HG02885 (cell line): ENCODE measurements around the gene CYP1A2.
"Not testable (repeated sequence)": the region's sequence is repeated elsewhere in the genome, so short reads cannot be mapped to it uniquely, and the experiment has no call there.

ENCODE experiments used
- ATAC-seq: cut with Tn5 transposase; IDR thresholded peaks from one replicate; pipeline ENCODE4 v1.9.1; 2021; ENCODE audit warnings: mild to moderate bottlenecking; ENCODE audit not compliant: unreplicated experiment, poor library complexity

CYP1A2 gene, protein sequence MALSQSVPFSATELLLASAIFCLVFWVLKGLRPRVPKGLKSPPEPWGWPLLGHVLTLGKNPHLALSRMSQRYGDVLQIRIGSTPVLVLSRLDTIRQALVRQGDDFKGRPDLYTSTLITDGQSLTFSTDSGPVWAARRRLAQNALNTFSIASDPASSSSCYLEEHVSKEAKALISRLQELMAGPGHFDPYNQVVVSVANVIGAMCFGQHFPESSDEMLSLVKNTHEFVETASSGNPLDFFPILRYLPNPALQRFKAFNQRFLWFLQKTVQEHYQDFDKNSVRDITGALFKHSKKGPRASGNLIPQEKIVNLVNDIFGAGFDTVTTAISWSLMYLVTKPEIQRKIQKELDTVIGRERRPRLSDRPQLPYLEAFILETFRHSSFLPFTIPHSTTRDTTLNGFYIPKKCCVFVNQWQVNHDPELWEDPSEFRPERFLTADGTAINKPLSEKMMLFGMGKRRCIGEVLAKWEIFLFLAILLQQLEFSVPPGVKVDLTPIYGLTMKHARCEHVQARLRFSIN

GRCh38 chr15:74748322-74748946 lies at the start of gene CYP1A2:
Gene CYP1A2, plus strand, starts transcription at chr15:74748845. Its CDS starts 894 bp downstream, at chr15:74749739.
- no peak for ATAC-seq

- no peak for ATAC-seq
These were observed 39.6 kb upstream of the CYP1A2 start for GRCh38 chr15:74709011-74709410.

DNA sequence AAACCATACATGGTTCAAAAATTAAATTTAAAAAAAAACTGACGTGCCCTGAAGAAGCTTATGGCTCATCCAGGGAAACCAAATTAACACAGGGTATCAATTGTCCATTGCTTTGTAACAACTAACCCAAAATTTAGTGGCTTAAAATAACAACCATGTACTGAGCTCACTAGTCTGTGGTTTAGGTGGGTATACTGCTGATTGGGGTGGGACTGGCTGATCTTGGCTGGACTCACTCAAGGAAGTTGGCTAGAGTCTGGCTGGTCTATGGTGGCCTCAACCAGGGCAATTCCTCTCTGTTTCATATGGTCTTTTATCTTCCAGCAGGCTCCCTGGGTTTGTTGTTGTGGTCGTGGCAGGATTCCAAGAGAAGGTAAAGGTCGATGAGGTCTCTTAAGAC lies 38.8 kb upstream of the CYP1A2 start:
- no peak for ATAC-seq

DNA sequence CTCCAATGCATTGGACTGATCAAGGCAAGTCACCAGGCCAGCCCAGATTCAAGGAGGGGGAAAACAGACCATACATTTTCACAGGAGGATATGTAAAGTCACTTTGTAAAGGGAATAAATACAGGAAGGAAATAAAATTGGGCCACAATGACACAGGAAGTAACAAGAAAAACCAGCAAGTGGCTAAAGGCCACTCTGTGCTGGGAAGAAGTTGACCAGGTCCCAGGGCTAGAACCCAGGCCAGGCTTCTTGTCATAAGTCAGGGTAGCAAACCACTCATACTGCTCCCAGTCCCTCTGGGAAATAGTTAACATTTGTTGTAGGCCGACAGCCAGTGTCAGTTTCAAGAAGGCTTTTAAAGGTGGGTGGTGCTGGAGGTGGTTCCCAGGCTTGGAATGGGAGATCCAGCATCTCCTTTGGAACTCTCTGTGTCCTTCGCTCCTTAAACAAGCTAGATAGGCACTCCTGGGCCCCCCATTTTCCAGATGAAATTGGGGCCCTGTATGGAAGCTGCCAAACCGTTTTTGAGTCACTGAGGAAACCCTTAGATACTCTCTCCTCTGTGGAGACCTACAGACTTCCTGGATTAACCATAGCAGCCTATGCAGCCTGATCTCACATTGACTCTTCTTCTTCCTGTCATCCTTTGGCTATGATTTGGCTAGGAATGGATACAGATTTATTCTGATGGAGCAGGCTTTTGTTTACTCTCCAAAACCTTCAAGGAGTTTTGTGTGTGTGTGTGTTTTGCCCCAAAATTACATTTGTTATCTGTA lies 38.1 kb upstream of the CYP1A2 start:
- no peak for ATAC-seq

DNA sequence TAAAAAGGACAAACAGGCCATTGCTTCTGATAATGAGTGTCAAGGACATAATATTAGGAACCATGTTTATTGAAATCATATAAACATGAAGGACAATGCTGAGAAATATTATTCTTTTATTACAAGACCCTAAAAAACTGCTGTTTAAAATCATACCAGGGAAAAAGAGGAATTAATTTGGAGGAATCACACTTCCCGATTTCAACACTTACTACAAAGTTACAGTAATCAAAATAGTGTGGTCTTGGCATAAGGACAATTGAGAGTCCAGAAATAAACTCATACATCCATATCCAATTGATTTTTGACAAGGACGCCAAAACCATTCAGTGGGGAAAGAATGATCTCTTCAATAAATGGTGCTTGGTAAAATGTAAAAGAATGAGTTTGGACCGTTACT lies 36.3 kb upstream of the CYP1A2 start:
- ATAC-seq = no peak

GRCh38 chr15:74716651-74717050 lies 32.0 kb upstream of the CYP1A2 start:
- no peak for ATAC-seq

- no peak for ATAC-seq
These were observed 26.1 kb upstream of the CYP1A2 start for GRCh38 chr15:74722591-74722990.

DNA sequence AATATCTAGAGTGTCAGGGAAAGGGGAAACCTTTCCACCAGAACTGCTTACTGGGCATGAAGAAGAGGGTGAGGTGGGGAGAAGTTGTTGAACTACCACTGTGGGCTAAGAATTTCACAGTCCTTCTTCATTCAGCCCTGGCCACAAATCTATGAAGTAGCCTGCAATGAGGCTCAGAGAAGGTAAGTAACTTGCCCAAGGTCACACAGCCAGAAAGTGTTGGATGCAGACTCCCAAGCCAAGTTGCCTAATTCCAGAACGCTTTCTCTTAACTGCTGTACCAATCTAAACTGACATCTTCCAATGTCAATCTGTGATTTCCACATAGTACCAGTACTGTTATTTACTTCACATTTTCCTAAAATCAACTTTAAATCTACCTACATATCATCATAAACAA lies 25.5 kb upstream of the CYP1A2 start:
- ATAC-seq = no peak

DNA sequence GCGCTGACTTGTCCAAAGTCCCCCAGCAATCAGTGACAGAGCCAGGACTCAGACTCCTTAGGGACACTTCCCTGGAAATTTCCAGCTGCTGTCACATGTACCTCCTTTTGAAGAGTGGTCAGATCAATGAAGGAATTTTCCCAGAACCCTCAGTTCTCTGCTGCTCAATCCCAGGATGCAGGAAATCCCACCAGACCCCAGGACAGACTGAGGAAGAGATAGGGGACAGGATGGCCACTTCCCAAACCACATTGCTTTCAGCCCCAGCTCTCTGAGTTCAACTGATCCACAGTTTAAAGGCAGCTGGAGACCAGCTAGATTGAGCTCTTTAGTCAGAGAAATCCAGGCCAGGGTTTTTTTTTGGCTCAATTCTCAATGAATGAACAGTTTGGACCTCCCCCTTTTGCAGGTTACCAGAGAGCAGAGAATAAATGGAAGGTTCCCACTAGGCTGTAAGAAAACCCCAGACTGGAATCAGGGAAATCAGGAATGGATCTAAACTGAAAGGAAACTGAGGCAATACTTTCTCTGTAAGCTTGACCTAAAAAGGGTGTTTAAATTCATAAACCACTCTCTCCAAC lies 24.8 kb upstream of the CYP1A2 start:
- no peak for ATAC-seq

DNA sequence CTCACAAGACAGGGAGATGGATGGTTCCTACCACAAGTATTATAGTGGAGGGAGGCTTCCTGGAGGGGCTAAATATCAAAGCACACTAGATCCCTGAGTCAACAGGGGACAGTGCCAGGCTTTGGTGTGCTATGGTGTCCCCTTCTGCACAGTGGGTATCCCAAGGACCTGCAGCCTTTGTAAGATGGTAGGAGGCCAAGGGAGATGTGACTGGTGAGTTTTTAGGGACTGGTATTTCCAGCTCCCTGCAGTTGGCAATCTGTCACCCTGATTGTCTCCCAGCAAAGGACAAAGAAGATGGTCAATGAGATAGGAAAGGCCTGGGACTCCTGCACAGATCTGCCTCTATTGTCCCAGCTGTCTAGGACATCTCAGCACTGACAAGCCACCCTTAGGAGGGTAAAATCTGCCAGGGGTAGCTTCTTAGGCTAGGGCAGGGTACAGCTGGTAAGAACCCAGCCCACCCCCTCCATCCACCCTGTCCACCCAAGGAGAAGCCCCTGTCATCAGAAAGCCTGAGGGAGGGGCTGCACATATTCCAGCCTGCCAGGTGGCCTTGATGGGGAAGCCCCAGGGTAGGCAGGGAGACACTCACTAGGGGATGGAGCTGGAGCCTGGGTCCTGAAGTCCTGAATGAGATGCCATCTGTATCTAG lies 23.9 kb upstream of the CYP1A2 start:
- ATAC-seq = no peak

DNA sequence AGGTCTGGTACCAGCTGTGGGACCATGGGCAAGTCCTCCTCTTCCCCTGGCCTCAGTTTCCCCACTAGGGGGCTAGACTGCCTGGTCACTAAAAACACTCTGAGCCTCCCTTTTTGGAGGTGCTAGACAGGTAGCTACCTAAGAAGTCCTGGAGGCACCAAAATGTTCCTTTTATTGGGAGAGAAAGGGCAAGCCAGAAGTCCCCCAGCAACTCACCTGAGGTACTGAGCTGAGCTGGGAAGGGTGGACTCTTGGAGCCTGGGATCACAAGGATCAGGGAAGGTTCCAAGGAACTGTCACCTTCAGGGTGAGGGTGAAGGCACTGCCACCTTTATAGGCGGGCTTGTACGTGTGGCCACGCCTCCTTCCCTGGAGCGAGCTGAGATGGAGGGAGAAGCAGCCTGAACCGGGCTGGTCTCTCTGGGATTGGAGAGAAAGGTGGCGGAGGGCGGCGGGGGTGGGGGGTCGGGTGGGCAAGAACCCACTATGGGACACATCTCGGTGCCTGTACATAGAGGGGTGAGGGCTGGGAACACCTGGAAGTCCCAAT lies 23.3 kb upstream of the CYP1A2 start, which contains the start of gene CYP1A1:
Gene CYP1A1 (minus strand): TSS at position 304 of the 550 bp plus-strand sequence. CDS start 2,431 bp downstream, outside the sequence.
- ATAC-seq = no peak

DNA sequence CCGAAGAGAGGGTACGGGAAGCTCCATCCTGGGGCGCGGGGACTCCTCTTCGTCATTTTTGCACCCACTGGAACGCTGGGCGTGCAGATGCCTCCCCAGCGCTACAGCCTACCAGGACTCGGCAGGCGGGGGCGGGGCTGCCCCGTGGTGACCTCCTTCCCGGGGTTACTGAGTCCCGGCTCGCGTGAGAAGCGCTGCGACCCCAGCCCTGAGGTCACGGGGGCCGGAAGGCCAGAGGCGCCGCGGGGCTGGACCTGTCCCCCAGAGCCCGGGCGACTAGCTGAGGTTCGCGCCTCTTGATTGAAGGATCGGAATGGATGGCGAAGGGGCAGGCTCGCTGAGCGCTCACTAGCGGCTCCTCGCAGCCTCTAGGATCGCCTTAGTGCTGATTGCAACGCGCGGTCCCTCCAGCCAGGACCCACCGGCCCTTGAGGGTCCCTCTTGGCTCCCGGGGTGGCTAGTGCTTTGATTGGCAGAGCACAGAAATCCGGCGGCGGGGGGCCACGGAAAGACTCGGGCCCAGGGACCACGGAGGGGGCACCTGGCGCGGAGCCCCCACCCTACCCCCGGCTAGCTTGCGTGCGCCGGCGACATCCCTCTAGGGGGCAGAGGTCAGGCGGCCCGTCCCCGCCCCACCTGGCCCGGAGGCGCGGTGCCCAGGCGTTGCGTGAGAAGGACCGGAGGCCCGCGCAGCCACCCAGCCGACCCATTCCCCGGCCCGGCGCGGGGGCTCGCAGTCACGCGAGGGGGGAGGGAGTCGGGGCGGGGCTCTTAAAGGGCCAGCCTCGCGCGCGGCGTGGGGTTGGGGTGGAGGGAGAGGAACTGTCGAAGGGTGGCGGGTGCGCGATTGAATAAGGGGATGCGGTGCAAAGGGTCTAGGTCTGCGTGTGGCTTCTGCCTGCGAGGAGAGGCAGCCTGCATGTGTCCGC lies 22.5 kb upstream of the CYP1A2 start:
- no peak for ATAC-seq

DNA sequence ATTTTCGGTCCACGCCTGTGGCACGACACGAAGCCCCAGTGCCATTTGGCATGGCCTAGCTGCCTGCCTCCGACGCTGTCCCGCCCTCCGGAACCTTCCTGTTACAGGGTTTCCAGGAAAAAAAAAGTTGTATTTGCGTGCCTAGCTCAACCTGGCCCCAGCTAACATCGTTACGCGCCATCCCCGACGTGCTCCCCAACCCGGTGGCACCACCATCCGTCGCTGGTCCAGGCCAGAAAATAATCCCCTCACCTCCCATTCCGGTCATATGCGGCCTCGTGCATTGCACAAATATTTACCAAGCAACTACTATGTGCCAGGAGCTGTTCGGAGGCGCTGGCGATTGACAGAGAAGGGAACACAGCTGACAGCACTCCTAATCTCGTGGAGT lies 21.9 kb upstream of the CYP1A2 start:
- ATAC-seq = no peak

DNA sequence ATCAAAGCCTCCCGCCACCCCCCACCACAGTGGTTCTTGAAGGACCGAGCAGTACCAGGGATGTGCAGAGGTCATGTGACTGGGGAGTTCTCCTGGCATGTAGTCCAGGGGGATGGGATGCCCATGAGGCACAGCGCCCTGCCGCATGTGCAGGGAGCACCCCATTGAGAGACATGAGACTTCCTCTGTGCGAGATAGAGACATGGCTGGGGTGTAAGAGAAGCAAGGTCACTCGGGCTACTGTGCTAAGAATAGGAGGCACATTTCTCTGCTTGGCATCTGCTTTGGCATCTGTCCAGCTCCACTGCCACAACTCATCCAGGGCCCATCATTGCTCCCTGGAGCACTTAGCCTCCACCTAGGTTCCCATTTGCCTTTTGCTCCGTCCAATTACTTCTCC lies 20.9 kb upstream of the CYP1A2 start:
- ATAC-seq = no peak

GRCh38 chr15:74728699-74729098 lies 19.9 kb upstream of the CYP1A2 start:
- not testable (repeated sequence) for ATAC-seq

GRCh38 chr15:74729372-74729771 lies 19.3 kb upstream of the CYP1A2 start:
- ATAC-seq = not testable (repeated sequence)

DNA sequence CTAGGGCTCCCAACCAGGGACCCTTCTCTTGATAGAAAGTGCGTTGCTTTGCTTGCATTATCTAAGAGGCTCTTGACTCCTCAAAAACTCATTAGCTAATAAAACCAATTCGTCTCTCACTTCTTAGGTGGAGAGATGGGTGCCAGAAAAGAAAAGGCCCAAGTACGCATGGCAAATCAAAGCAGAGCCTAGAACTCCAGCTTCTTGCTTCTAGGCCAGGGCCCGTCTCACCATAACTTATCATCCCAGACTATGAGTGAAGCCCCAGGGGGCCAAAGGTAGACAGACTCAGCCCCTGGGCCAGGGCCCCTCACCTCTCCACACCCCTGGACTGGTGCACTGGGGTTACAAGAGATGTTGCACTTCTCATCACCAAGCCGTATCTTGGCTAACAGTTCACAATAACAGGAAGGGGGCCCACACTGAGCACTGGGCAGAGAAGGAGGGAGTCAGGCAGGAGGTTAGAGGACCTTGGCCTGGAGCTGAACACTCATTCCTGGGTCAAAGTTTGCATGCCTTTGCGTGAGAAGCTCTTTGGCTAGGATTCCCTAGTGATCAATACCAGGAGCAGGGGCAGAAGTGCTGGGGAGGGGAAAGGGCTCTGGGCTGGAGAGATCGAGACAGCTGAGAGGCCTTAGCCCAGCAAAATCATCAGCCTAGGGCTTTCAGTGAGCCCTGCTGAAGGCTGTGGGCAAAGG lies 17.9 kb upstream of the CYP1A2 start:
- no peak for ATAC-seq

DNA sequence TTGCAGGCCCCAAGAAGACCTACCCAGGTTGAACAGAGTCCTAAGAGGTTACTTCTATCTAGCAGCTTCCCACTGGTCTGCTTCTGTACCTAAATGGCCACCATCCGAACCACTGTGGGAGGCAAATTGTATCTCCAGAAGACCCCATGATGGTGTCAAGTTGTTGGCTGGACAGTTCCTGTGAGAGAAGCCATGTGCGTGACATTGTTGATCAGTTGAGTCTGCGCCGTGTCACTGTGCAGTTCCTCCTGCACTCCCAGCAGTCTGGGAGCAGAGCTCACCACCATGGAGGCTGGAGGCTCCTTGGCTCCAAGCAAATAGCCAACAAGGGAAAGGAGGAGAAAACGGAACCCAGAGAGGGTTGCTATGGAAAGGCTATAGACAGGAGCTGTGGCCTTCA lies 15.8 kb upstream of the CYP1A2 start:
- ATAC-seq = no peak
